Spleen (tissue), 11 donors: ENCODE results near the gene RIBC2. TPM values are rescaled to one million over a fixed set of nuclear protein-coding genes. Genes with fewer than 3 reads are reported as not detected.

Experiments used
- DNase-seq: peaks from one replicate; pipeline ENCODE4 v3.0.0-alpha.2; 2020
- H3K27ac ChIP-seq, 8 donors: fragments of 200-600 bp; sonication (generic) in 7 of 8; 1 replicate in 4 of 8; 2 replicates in 4 of 8; pipeline versions ENCODE4 v1.5.0 to v1.8.0; 2016 to 2021; ENCODE audit warnings: inconsistent platforms in 4 of 8, mild to moderate bottlenecking in 4 of 8, moderate library complexity in 1 of 8
- H3K27me3 ChIP-seq, 7 donors: fragments of 200-600 bp; sonication (generic) in 6 of 7; replicated peaks in 1 of 7; 1 replicate in 4 of 7; 2 replicates in 3 of 7; pipeline versions ENCODE4 v1.5.0 to v1.8.0; 2016 to 2021; ENCODE audit warnings: inconsistent platforms in 3 of 7, mild to moderate bottlenecking in 1 of 7
- H3K36me3 ChIP-seq, 6 donors: fragments of 200-600 bp; sonication (generic) in 5 of 6; 1 replicate in 4 of 6; 2 replicates in 2 of 6; pipeline versions ENCODE4 v1.5.0 to v1.8.0; 2016 to 2021; ENCODE audit warnings: inconsistent platforms in 2 of 6
- H3K4me1 ChIP-seq, 6 donors: fragments of 200-600 bp; sonication (generic) in 5 of 6; 1 replicate in 3 of 6; 2 replicates in 3 of 6; pipeline versions ENCODE4 v1.5.0 to v1.8.0; 2016 to 2021; ENCODE audit warnings: inconsistent platforms in 3 of 6
- H3K4me3 ChIP-seq, 8 donors: fragments of 200-600 bp; sonication (generic) in 7 of 8; 1 replicate in 4 of 8; 2 replicates in 4 of 8; pipeline versions ENCODE4 v1.5.0 to v1.8.0; 2016 to 2021; ENCODE audit warnings: inconsistent platforms in 4 of 8, mild to moderate bottlenecking in 4 of 8, moderate library complexity in 2 of 8
- H3K9me3 ChIP-seq, 8 donors: fragments of 200-600 bp; sonication (generic) in 7 of 8; 1 replicate in 4 of 8; 2 replicates in 4 of 8; pipeline versions ENCODE4 v1.5.0 to v1.8.0; 2016 to 2021; ENCODE audit warnings: inconsistent platforms in 4 of 8
- POLR2A ChIP-seq, 3 donors: fragments of 450-650 bp; IDR thresholded peaks; one replicate each; pipeline ENCODE4 v1.5.1; 2017; ENCODE audit warnings: antibody characterized with exemption in 3 of 3, mild to moderate bottlenecking in 1 of 3
- POLR2AphosphoS5 ChIP-seq, 3 donors: sonication (generic); formaldehyde crosslinking; IDR thresholded peaks; one replicate each; pipeline ENCODE4 v1.5.1; 2017; ENCODE audit warnings: antibody characterized with exemption in 3 of 3
- WGBS, 5 donors: extraction: QIAGEN DNeasy Blood & Tissue Kit in 3 of 5; methylation state at CpG; one replicate each; pipeline versions ENCODE4 v1.1.5 to v1.1.7; 2013 to 2018; 5-methylcytosine and 5-hydroxymethylcytosine counted together
- intact Hi-C: fragments of 100-400 bp; cut with DNase I; formaldehyde crosslinking; loops from one replicate; pipeline ENCODE4 v1.15.0; 2023; ENCODE audit warnings: low total_unique reads
- polyA plus RNA-seq, 3 donors: library from polyadenylated mRNA; stranded (reverse); fragments of 200-250 nt; gene quantifications; one replicate each; pipeline ENCODE4 v1.2.1, GENCODE V29; 2013
- total RNA-seq, 7 donors: library from RNA; depleted of rRNA in 3 of 7; stranded (reverse); fragments of >200 nt in 3 of 7; fragmentation: NEBNext Ultra II Directional in 4 of 7; extraction: Animal tissue kit (Norgen Biotek cat#: 25700) in 4 of 7; gene quantifications; one replicate each; pipeline versions ENCODE4 v1.1.0 to v1.2.1, GENCODE V29; 2016 to 2021
- TF ChIP-seq, protein P1 (sequence below), 11 experiments: fragments of 200-600 bp in 7 of 11; fragments of 450-650 bp in 4 of 11; sonication (generic) in 4 of 11; IDR thresholded peaks in 8 of 11; conservative IDR thresholded peaks in 3 of 11; 1 replicate in 7 of 11; 2 replicates in 4 of 11; pipeline versions ENCODE4 v1.4.0 to v1.8.0; 2016 to 2021; ENCODE audit warnings: antibody characterized with exemption in 11 of 11, inconsistent platforms in 4 of 11, mild to moderate bottlenecking in 1 of 11
- donor health status: healthy with polysubstance abuse.
- donor health status: DM: no; HTN: no; CAD: no; lungs with moderate emphysema.
- donor health status: DM: no; HTN: no; CAD: no.
- donor health status: Bipolar disorder and iron deficiency.
- donor health status: healthy.
- donor health status: DM: no; HTN: no; CAD: no.
- donor health status: DM: yes; HTN: yes; CAD: no.

Gene RIBC2
- total and polyA plus RNA-seq, 10 donors, result 0.27 to 0.83 (median 0.37) TPM; not detected in 4

DNA sequence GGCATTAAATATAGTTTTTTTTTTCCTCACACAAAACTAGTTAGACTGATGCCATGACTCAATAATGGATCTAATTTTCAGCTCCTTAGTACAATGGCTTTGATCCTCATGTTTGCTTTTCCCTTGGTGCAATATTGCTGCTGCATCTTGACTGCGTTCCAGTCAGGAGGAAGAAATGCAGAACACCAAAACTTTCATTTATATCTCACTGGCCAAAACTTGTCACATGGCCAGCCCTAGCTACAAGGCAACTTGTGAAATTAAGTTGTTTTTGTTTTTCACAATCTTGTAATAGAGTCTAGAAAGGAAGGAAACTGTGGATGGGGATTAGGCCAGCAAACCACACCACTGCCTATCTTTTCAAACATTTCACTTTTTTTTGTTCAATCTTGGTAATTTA, 36.8 kb upstream of the RIBC2 start:
- Histone ChIP-seq H3K4me3 (no peak overlapping the region), H3K27me3 (no peaks in the 10 kb centered on the region), H3K36me3 (no peaks in the 10 kb centered on the region), H3K4me1 (peaks cover 0 to 5% (median 0%) of the 10 kb centered on the region in 6 donors), H3K27ac (peak overlapping the region in 1 of 8 donors; percentile 1), H3K9me3 (no peaks in the 10 kb centered on the region)
- 39 to 54% (median 47%) methylated on average over 1 of the region's 1 CpG for WGBS, 5 donors
- intact Hi-C loops, result no loop called here
- no peak for DNase-seq
- TF ChIP-seq POLR2A (IDR thresholded peaks at IDR 0.05) (no peak), POLR2AphosphoS5 (IDR thresholded peaks at IDR 0.05) (no peak)

DNA sequence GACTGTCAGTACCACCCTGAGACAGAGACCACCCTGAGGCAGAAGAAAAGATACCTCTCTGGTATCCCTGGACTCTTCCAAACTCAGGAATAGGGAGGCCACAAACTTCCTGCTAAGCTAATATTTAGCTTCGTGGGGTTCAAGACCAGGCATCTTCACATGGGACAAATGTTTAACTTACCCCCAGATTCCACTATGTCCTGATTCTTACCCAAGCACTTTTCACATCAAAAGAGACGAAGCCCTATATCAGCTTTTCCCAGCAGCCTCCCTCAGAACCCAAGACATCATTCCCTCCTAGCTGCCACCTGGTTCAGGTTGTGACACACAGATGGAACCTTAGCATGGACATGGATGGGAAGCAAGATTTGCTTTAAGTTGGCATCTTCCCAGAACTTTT, 32.1 kb upstream of the RIBC2 start:
- WGBS, 5 donors, result 83 to 92% (median 89%) methylated on average over 2 of the region's 2 CpGs
- TF ChIP-seq POLR2A (IDR thresholded peaks at IDR 0.05) (no peak), POLR2AphosphoS5 (IDR thresholded peaks at IDR 0.05) (no peak)
- Histone ChIP-seq H3K9me3 (no peaks in the 10 kb centered on the region), H3K36me3 (no peaks in the 10 kb centered on the region), H3K4me3 (no peak overlapping the region), H3K27me3 (no peaks in the 10 kb centered on the region), H3K4me1 (peaks cover 0 to 5% (median 0%) of the 10 kb centered on the region in 6 donors), H3K27ac (no peak overlapping the region)
- intact Hi-C loops, result no loop called here
- DNase-seq, result no peak

DNA sequence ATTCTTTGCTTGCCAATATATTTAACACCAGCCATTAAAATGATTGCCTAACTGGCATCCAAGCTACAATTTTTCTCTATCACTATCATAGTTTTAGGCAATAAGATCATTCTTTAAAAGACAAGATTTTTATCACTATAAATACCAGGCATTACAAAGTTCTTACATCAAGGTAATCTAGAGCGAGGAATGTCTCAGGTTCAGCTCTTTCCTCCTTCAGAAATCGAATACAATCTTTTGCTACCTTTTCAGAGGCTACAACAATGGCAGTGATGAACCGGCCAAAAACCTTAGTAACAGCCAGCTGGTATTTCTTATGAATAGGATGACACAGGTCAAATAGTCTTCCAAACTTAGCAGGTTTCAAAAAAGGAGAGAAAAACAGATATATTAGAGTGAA, 23.9 kb upstream of the RIBC2 start:
- TF ChIP-seq, protein P1, sequence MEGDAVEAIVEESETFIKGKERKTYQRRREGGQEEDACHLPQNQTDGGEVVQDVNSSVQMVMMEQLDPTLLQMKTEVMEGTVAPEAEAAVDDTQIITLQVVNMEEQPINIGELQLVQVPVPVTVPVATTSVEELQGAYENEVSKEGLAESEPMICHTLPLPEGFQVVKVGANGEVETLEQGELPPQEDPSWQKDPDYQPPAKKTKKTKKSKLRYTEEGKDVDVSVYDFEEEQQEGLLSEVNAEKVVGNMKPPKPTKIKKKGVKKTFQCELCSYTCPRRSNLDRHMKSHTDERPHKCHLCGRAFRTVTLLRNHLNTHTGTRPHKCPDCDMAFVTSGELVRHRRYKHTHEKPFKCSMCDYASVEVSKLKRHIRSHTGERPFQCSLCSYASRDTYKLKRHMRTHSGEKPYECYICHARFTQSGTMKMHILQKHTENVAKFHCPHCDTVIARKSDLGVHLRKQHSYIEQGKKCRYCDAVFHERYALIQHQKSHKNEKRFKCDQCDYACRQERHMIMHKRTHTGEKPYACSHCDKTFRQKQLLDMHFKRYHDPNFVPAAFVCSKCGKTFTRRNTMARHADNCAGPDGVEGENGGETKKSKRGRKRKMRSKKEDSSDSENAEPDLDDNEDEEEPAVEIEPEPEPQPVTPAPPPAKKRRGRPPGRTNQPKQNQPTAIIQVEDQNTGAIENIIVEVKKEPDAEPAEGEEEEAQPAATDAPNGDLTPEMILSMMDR (IDR thresholded peaks at IDR 0.05 in 8 of 11, conservative IDR thresholded peaks at IDR 0.05 in 3 of 11), result no peak
- TF ChIP-seq POLR2A (IDR thresholded peaks at IDR 0.05) (no peak), POLR2AphosphoS5 (IDR thresholded peaks at IDR 0.05) (no peak)
- WGBS, 5 donors, result 89 to 99% (median 93%) methylated on average over 3 of the region's 3 CpGs
- DNase-seq, result no peak

DNA sequence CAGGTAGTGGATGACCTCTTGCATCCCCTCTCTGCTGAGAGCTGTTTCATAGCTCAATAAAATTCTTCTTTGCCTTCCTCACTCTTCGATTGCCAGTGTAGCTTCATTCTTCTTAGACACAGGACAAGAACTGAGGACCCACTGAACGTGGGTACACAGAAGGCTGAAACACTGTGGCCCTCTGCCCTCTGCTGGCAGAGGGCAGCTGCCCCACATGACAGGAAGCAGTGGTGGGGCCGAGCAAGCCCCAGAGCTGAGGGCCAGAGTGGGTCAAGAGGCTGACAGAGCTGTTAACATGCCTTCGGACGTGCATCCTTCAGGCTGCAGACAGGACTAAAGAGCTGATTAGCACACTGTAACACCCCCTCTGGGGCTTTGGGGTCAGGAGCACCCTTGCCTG, 15.7 kb upstream of the RIBC2 start:
- peaks cover 0 to 5% (median 0%) of the 10 kb centered on the region in 7 donors for H3K27me3 ChIP-seq
- TF ChIP-seq POLR2A (IDR thresholded peaks at IDR 0.05), result no peak
- TF ChIP-seq, protein P1 (IDR thresholded peaks at IDR 0.05 in 8 of 11, conservative IDR thresholded peaks at IDR 0.05 in 3 of 11), result peak in 3 of 11 experiments; percentile 10 to 19 (median 18)
- 63 to 81% (median 73%) methylated on average over 5 of the region's 5 CpGs for WGBS, 5 donors
- H3K4me1 ChIP-seq, result no peaks in the 10 kb centered on the region
- H3K27ac ChIP-seq, result no peak overlapping the region
- intact Hi-C loops, result no loop called here
- H3K4me3 ChIP-seq, result no peak overlapping the region
- H3K9me3 ChIP-seq, result peaks cover 0 to 3% (median 0%) of the 10 kb centered on the region in 8 donors
- H3K36me3 ChIP-seq, result no peaks in the 10 kb centered on the region
- DNase-seq, result no peak

More for the DNA sequence above, 23.9 kb upstream of the RIBC2 start:
- Histone ChIP-seq H3K4me1 (no peaks in the 10 kb centered on the region), H3K36me3 (no peaks in the 10 kb centered on the region), H3K9me3 (no peaks in the 10 kb centered on the region), H3K4me3 (no peak overlapping the region), H3K27me3 (peaks cover 0 to 11% (median 0%) of the 10 kb centered on the region in 7 donors), H3K27ac (no peak overlapping the region)
- intact Hi-C loops, result no loop called here

DNA sequence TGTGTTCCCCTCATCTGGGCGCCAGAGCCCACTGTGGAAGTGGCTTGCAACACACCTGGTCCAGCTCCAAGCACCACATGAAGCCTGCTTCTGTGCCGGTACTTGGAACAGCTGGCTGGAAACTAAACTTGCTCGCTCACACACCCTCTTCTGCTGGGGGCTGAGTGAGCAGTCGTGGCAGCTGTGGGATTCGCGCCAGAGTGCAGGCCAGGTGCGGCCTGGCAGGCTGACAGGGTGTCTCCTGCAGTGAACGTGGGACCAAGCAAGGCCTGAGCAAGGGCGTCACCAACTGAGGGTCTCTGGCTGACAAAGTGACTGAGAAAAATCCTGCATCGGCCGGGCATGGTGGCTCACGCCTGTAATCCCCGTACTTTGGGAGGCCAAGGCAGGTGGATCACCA, 15.3 kb upstream of the RIBC2 start:
- H3K4me1 ChIP-seq, result no peaks in the 10 kb centered on the region
- DNase-seq, result no peak
- no peak overlapping the region for H3K4me3 ChIP-seq
- no peaks in the 10 kb centered on the region for H3K36me3 ChIP-seq
- intact Hi-C loops, result no loop called here
- H3K27ac ChIP-seq, result no peak overlapping the region
- H3K27me3 ChIP-seq, result peaks cover 0 to 5% (median 0%) of the 10 kb centered on the region in 7 donors
- TF ChIP-seq, protein P1 (IDR thresholded peaks at IDR 0.05 in 8 of 11, conservative IDR thresholded peaks at IDR 0.05 in 3 of 11), result no peak
- peaks cover 0 to 3% (median 0%) of the 10 kb centered on the region in 8 donors for H3K9me3 ChIP-seq
- WGBS, 5 donors, result 93 to 97% (median 94%) methylated on average over 10 to 13 of the region's 13 CpGs
